HG03060 (cell line): ENCODE data around the gene CDH12.
"Not testable (repeated sequence)": the region's sequence is repeated elsewhere in the genome, so short reads cannot be mapped to it uniquely, and the experiment has no call there.

Experiments
- ATAC-seq: cut with Tn5 transposase; IDR thresholded peaks from one replicate; pipeline ENCODE4 v1.9.1; 2021; ENCODE audit warnings: low read depth, moderate number of reproducible peaks; ENCODE audit not compliant: unreplicated experiment

CDH12 gene

DNA sequence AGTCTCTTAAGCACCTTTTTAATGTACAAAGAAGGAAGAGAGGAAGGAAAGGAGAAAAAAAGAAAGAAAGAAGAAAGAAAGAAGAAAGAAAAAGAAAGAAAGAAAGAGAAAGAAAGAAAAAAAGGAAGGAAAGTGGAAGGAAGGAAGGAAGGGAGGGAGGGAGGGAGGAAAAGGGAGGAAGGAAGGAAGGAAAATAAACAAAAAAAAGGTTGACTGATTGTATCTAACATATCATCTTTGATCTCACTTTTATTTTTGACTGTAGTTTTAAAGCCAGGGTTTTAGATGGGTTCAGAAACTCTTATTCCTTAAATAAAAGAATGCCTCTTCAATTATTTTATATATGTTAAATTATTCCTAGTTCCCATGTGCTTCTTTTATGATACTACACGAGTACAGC is 794.5 kb downstream of the CDH12 start:
- no peak for ATAC-seq

GRCh38 chr5:22057012-22057411 is 796.1 kb downstream of the CDH12 start:
- no peak for ATAC-seq

- ATAC-seq: no peak
These were observed 796.5 kb downstream of the CDH12 start for GRCh38 chr5:22056601-22057000.

DNA sequence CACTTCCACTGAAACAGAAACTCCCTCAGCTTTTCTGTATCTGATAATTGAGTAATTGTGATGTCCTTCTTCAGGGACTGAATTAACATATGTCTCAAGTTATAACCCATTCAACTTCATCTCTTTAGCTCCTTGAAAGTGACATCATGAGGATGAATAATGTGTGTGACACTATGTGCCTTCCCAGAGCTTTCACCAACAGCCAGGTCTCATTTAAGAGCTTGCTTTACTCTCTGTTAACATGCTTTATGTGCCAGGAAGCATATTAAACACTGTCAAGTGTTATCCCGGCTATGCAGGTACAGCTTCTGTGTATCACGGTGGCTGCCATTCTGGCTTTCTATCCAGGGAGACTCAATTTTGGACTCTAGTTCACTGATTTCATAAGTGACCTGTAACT is 799.9 kb downstream of the CDH12 start:
- ATAC-seq: no peak

DNA sequence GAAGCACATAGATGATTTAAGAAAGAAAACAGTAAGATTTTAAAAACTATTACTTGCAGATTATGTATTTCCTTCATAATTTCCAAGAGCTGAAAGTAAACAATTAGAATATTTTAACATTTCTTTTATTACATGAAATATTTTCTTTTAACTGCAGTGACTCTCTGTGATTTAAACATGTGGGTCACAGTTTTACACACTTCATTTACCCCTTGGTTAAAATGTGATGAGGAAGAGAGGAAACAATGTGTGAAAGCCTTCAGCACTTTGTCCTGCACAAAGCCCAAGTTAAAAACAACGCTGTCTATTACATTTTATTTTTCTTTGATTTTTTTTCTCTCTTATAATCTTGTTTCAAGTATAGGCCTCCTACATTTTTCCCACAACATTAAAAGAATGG is 801.3 kb downstream of the CDH12 start:
- ATAC-seq: no peak

GRCh38 chr5:22050931-22051330 is 802.2 kb downstream of the CDH12 start:
- ATAC-seq: no peak

- ATAC-seq: no peak
These were observed 808.9 kb downstream of the CDH12 start for GRCh38 chr5:22044229-22044628.

- no peak for ATAC-seq
These were observed 817.1 kb downstream of the CDH12 start for GRCh38 chr5:22036061-22036460.

- ATAC-seq: no peak
These were observed 820.1 kb downstream of the CDH12 start for GRCh38 chr5:22033066-22033465.

- no peak for ATAC-seq
These were observed 829.4 kb downstream of the CDH12 start for GRCh38 chr5:22023784-22024183.

GRCh38 chr5:22012893-22013292 is 840.3 kb downstream of the CDH12 start:
- ATAC-seq: not testable (repeated sequence)

DNA sequence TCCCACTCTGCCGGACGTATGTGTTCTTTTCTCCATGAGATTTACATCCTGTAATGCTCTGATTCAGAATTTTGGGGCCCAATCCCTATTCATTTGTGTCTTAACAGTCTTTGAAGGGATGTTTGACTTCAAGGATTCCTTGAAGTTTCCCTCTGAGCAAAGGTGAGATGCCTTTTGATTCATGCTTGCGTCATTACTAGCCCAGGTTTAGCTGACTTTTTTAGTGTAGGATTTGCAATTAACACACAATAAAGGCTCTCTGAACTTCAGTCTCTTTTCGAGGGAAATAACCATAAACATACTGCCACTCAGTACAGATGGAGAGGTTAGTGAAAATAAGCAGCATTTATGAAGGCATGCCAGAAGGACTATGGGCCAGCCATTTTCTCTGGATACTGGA is 842.3 kb downstream of the CDH12 start:
- ATAC-seq: not testable (repeated sequence)

- ATAC-seq: not testable (repeated sequence)
These were observed 852.0 kb downstream of the CDH12 start for GRCh38 chr5:22001097-22001496.

DNA sequence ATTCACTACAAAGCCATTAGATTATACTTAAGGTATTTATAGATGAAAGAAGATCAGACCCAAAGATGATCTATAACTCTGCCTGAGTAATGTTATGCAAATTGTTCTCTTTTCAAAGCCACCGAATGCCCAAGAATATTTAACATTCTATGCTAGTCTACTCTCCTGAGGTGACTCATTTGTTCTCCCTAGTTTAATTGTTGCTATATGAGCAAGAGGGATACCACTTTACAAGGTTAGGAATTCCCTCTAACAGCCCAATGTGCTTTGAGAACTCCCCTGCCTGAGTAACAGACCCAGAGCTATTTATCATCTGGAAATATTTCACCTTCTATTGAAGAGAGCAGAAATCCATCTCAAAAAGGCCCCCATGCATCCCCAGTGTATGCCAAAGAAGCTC is 867.3 kb downstream of the CDH12 start:
- ATAC-seq: not testable (repeated sequence)

- ATAC-seq: not testable (repeated sequence)
These were observed 901.6 kb downstream of the CDH12 start for GRCh38 chr5:21951571-21951970.

DNA sequence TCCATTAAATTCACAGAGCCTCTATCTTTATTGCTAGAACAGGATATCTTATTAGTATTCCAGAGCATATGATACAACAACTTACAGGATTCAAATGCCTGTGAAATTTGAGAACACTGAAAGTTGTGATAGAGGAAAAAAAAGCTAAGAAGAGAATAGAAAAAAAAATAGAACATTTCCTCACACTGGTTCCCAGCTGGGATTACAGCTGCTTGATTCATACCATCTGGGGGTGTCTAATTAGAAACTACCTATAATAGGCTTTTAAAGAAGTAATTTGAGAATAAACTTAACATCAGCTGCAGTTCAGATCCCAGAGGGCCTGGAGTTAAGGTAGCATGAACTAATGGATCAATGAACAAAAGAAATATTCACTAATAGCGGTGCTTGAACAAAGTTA is 922.0 kb downstream of the CDH12 start:
- ATAC-seq: no peak

- peak; percentile 99 for ATAC-seq
These were observed 933.6 kb downstream of the CDH12 start for GRCh38 chr5:21919414-21920022.

- no peak for ATAC-seq
These were observed 934.7 kb downstream of the CDH12 start for GRCh38 chr5:21918451-21918850.

DNA sequence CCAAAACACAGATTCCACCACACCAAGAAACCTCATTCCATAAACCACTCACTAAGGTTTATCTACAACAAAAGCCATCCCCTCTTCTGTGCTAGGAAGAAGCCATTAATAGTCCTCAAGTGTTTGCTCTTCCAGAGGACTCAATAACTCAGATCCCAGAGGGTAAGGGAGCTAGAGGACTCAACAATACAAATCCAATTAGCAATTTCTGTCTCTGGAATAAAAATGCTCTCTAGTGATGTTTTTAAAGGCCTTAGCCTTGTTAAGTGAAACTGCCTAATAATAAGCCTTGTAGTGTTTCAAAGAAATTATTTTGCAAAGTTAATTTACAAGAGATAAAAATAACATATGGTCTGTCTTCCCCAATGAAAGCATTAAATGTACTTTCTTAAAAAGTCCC is 942.4 kb downstream of the CDH12 start:
- no peak for ATAC-seq

- no peak for ATAC-seq
These were observed 957.3 kb downstream of the CDH12 start for GRCh38 chr5:21895766-21896350.

DNA sequence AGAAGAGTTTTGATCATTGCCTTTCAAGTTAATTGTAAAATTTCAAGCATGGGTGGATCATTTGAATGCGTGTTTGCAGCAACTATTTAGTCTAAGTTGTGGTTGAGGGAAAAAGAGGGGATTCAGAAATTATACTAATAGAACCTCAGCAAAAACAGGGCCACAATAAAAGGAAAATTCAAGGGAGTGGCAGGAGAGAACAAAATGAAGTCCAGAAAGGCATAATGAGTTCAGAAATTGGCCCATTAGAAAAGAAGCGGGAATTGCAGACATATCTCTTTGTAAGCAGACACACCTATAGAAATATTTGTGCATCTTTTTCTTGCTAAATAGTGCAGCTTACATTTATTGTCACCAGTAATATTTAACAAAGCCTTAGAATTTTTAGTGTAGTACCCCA is 960.0 kb downstream of the CDH12 start:
- no peak for ATAC-seq

DNA sequence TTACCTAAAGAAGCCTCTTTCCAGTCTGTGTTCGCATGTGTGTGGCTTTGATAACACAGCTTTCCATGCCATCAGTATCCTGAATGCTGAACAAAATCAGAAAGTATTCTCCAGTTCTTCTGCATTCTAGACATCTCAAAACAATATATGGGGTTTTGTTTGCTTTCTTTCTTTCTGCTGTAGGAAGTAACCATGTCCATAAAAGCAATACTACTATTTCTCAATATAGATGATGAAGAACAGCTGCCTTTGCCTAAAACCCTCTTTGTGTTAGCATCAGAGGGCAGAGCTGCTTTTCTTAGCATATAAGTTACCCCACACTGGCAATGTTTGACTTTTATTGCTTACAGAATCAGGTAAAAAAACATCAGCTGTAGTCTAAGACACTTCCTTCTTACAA is 963.6 kb downstream of the CDH12 start:
- ATAC-seq: no peak
